B cell (primary cell): ENCODE measurements around the gene PALD1. TPM values are rescaled to one million over a fixed set of nuclear protein-coding genes. Genes with fewer than 3 reads are reported as not detected.
A peak's percentile ranks its signal among the peaks of the same experiment; 100 is the strongest.

ENCODE experiments used
- ATAC-seq: fragments of 200-7000 bp; cut with Tn5 transposase; one replicate; pipeline ENCODE4 v1.10.0; 2021; ENCODE audit warnings: low read depth, mild to moderate bottlenecking, moderate number of reproducible peaks, moderate library complexity
- CTCF ChIA-PET: fragments of 350-600 bp; sonication (Branson Sonifier 250); formaldehyde crosslinking; loops from one replicate; lab custom pipeline; 2021; ENCODE audit warnings: antibody characterized with exemption, inconsistent platforms; lab: Charles Lee
- POLR2A ChIA-PET: fragments of 350-600 bp; sonication (Branson Sonifier 250); formaldehyde crosslinking; loops from one replicate; lab custom pipeline; 2021; ENCODE audit warnings: antibody characterized with exemption; lab: Charles Lee
- DNase-seq: peaks from one replicate; pipeline ENCODE4 v3.0.0; 2013
- H2AFZ ChIP-seq: 2 replicates; pipeline ENCODE4 v1.6.1; 2012; ENCODE audit warnings: mild to moderate bottlenecking, low read depth, low read length; ENCODE audit not compliant: insufficient read depth, poor library complexity, severe bottlenecking
- H3K27ac ChIP-seq, 2 donors: 1 replicate in 1 of 2; 2 replicates in 1 of 2; pipeline ENCODE4 v1.5.1; 2012 to 2013; ENCODE audit warnings: low read length in 2 of 2, mild to moderate bottlenecking in 2 of 2, moderate library complexity in 1 of 2
- H3K27me3 ChIP-seq, 4 experiments: fragments of 200-600 bp in 1 of 4; sonication (generic) in 1 of 4; replicated peaks in 1 of 4; 1 replicate in 2 of 4; 2 replicates in 2 of 4; pipeline versions ENCODE4 v1.6.1 to v1.7.0; 2013 to 2016; ENCODE audit warnings: low read length in 3 of 4, mild to moderate bottlenecking in 2 of 4, mixed read lengths in 1 of 4, moderate library complexity in 1 of 4; ENCODE audit not compliant: insufficient read depth in 4 of 4, control insufficient read depth in 3 of 4; ENCODE audit errors: control extremely low read depth in 1 of 4
- H3K36me3 ChIP-seq, 2 experiments: replicated peaks in 1 of 2; 1 replicate in 1 of 2; 2 replicates in 1 of 2; pipeline versions ENCODE4 v1.6.1 to v1.7.1; 2013; ENCODE audit warnings: low read length in 1 of 2; ENCODE audit not compliant: insufficient read depth in 2 of 2, control insufficient read depth in 1 of 2; ENCODE audit errors: control extremely low read depth in 1 of 2, extremely low read depth in 1 of 2
- H3K4me1 ChIP-seq, 2 donors: fragments of 200-600 bp in 1 of 2; sonication (generic) in 1 of 2; 1 replicate in 1 of 2; 2 replicates in 1 of 2; pipeline versions ENCODE4 v1.5.1 to v1.6.1; 2013 to 2017; ENCODE audit warnings: low read length in 2 of 2; ENCODE audit not compliant: control insufficient read depth in 2 of 2, insufficient read depth in 2 of 2
- H3K4me2 ChIP-seq: replicated peaks from 2 replicates; pipeline ENCODE3; 2012; ENCODE audit warnings: mild to moderate bottlenecking, low read depth, low read length; ENCODE audit not compliant: poor library complexity, severe bottlenecking
- H3K4me3 ChIP-seq, 5 experiments: fragments of 200-600 bp in 1 of 5; sonication (generic) in 1 of 5; 1 replicate in 3 of 5; 2 replicates in 2 of 5; pipeline versions ENCODE4 v1.5.1 to v1.7.0; 2011 to 2016; ENCODE audit warnings: low read length in 4 of 5, mild to moderate bottlenecking in 4 of 5, low read depth in 2 of 5, control low read depth in 1 of 5, moderate library complexity in 1 of 5; ENCODE audit not compliant: insufficient read depth in 1 of 5; ENCODE audit errors: control extremely low read depth in 1 of 5, extremely low read depth in 1 of 5
- H3K79me2 ChIP-seq: fragments of 200-600 bp; sonication (generic); one replicate; pipeline ENCODE4 v1.6.0; 2016; ENCODE audit warnings: low read length; ENCODE audit not compliant: control insufficient read depth, insufficient read depth
- H3K9ac ChIP-seq: fragments of 200-600 bp; sonication (generic); 2 replicates; pipeline ENCODE4 v1.6.1; 2017; ENCODE audit warnings: mild to moderate bottlenecking, low read length, moderate library complexity
- H3K9me3 ChIP-seq, 3 donors: one replicate each; pipeline versions ENCODE4 v1.6.1 to v1.7.1; 2013; ENCODE audit warnings: low read length in 2 of 3; ENCODE audit not compliant: control insufficient read depth in 2 of 3, insufficient read depth in 1 of 3; ENCODE audit errors: control extremely low read depth in 1 of 3
- H4K20me1 ChIP-seq: 2 replicates; pipeline ENCODE4 v1.6.0; 2012; ENCODE audit warnings: mild to moderate bottlenecking, low read length; ENCODE audit not compliant: insufficient read depth, control insufficient read depth, poor library complexity, severe bottlenecking
- H3K27ac Mint-ChIP-seq: one replicate; pipeline ENCODE4 v1.8.0; 2021; ENCODE audit warnings: mixed read lengths
- H3K27me3 Mint-ChIP-seq: one replicate; pipeline ENCODE4 v1.8.0; 2021; ENCODE audit warnings: mixed read lengths
- H3K4me1 Mint-ChIP-seq: one replicate; pipeline ENCODE4 v1.8.0; 2021; ENCODE audit warnings: mixed read lengths
- H3K4me3 Mint-ChIP-seq: one replicate; pipeline ENCODE4 v1.8.0; 2021; ENCODE audit warnings: mixed read lengths
- H3K9me3 Mint-ChIP-seq: one replicate; pipeline ENCODE4 v1.8.0; 2022; ENCODE audit warnings: mixed read lengths; ENCODE audit not compliant: insufficient read depth
- EZH2 ChIP-seq: IDR thresholded peaks from 2 replicates; pipeline ENCODE4 v1.6.1; 2012; ENCODE audit warnings: borderline replicate concordance, low read depth, mild to moderate bottlenecking, moderate library complexity, low read length; ENCODE audit not compliant: insufficient read depth, poor library complexity, severe bottlenecking
- WGBS: methylation state at CpG from one replicate; pipeline ENCODE4 v1.1.5; 2013; ENCODE audit warnings: missing lambda C conversion rate; ENCODE audit not compliant: insufficient coverage; 5-methylcytosine and 5-hydroxymethylcytosine counted together
- intact Hi-C: fragments of 100-400 bp; cut with micrococcal nuclease; formaldehyde crosslinking; loops from one replicate; pipeline ENCODE4 v1.10.0; 2022
- polyA plus RNA-seq: library from polyadenylated mRNA; depleted of rRNA; stranded (reverse); fragments of >200 nt; gene quantifications from 2 replicates; pipeline ENCODE4 v1.2.3, GENCODE V29; 2012
- total RNA-seq, 2 donors: library from RNA; stranded (reverse); fragments of 120-200 nt in 1 of 2; gene quantifications; 1 replicate in 1 of 2; 2 replicates in 1 of 2; pipeline versions ENCODE4 v1.2.3 to v1.2.4, GENCODE V29; 2013 to 2022
- TF ChIP-seq, protein P1 (sequence below): fragments of 200-600 bp; IDR thresholded peaks from one replicate; pipeline ENCODE4 v1.8.0; 2022; ENCODE audit warnings: antibody characterized with exemption, mild to moderate bottlenecking

Gene PALD1
- total and polyA plus RNA-seq, 2 donors (not counting 1 experiment from before 2014, with no cell fraction given) = 2.2 to 2.8 TPM

DNA sequence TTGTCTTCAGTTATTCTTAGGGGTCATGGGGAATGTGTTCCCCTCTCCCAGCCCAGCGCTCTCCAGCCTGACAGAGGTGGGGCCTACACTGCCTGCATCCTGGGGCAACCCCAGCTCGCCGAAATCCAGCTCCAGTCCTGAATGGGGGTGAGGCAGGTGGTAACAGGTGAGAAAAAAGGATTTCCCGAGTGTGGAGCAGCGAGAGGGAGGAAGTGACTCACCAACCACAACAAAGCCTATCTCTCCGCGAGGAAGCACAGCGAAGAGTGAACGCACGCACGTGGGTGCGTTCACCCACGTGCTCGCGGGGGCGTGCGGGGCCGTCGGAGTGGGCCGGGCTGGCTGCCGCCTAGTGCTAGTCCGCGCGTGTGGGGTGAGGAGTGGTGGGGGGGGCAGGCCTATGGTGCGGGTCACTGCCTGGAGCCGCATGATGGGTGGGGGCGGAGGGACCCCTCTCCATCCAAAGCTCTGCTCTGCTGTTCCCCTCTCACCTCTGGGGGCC lies 855 bp upstream of the PALD1 start:
- H3K4me3 Mint-ChIP-seq = peak overlapping the region; percentile 88
- H3K27me3 Mint-ChIP-seq = no peaks in the 10 kb centered on the region
- Histone ChIP-seq H2AFZ (peak overlapping the region; percentile 72), H3K9ac (peak overlapping the region; percentile 72), H3K4me2 (peak overlapping the region; percentile 89), H3K9me3 (no peaks in the 10 kb centered on the region), H4K20me1 (no peaks in the 10 kb centered on the region), H3K4me3 (peak overlapping the region in 4 of 5 experiments; percentile 50 to 64 (median 58)), H3K27me3 (peaks cover 0 to 7% (median 0%) of the 10 kb centered on the region in 4 experiments), H3K79me2 (peaks cover 29% of the 10 kb centered on the region), H3K27ac (peak overlapping the region in 1 of 2 donors; percentile 32), H3K4me1 (peaks cover 40 to 42% of the 10 kb centered on the region in 2 donors), H3K36me3 (no peaks in the 10 kb centered on the region)
- 0% methylated on average over 3 of the region's 27 CpGs for WGBS
- CTCF ChIA-PET = interaction anchor here (1.2 to 4.6 kb wide), 4 partner anchors 13 to 63 kb away, joined by 3 to 25 read pairs (median 4); no protein-coding TSS in a partner anchor
- TF ChIP-seq, protein P1, sequence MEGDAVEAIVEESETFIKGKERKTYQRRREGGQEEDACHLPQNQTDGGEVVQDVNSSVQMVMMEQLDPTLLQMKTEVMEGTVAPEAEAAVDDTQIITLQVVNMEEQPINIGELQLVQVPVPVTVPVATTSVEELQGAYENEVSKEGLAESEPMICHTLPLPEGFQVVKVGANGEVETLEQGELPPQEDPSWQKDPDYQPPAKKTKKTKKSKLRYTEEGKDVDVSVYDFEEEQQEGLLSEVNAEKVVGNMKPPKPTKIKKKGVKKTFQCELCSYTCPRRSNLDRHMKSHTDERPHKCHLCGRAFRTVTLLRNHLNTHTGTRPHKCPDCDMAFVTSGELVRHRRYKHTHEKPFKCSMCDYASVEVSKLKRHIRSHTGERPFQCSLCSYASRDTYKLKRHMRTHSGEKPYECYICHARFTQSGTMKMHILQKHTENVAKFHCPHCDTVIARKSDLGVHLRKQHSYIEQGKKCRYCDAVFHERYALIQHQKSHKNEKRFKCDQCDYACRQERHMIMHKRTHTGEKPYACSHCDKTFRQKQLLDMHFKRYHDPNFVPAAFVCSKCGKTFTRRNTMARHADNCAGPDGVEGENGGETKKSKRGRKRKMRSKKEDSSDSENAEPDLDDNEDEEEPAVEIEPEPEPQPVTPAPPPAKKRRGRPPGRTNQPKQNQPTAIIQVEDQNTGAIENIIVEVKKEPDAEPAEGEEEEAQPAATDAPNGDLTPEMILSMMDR = no peak
- TF ChIP-seq EZH2 = no peak
- peak overlapping the region; percentile 90 for H3K27ac Mint-ChIP-seq
- peak; percentile 80 for DNase-seq
- no peaks in the 10 kb centered on the region for H3K9me3 Mint-ChIP-seq
- POLR2A ChIA-PET = interaction anchor here (0.5 to 1.1 kb wide), 4 partner anchors 10 to 1696 kb away, joined by 3 to 9 read pairs (median 4); partner anchors contain the start of gene EIF4EBP2
- H3K4me1 Mint-ChIP-seq = peaks cover 49% of the 10 kb centered on the region
- ATAC-seq = peak; percentile 62
- intact Hi-C loops = loop anchor here (5.0 kb wide), 2 partner anchors 35 to 70 kb away; no protein-coding TSS in a partner anchor

DNA sequence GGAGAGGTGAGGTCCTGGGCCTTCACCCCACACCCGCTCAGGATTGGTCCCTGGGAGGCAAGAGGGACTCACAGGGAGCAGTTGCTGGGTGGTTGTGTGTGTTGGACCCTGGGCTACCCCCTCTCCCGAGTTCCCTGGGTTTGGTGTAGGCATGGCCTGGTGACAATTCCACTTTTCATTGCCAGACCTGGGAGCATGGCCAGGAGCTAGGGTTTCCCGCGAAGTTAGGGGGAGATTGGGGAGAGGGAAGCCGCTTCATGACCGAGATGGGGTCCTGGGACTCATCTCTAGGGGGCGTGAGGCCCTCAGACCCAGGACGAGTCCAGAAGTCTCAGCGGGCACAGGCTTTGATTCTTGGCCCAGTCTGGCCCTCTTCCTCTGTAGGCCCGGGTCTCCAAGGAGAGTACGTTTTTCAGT lies 606 bp downstream of the PALD1 start:
- Mint-ChIP-seq H3K4me1 (peaks cover 55% of the 10 kb centered on the region), H3K9me3 (no peaks in the 10 kb centered on the region), H3K27me3 (no peaks in the 10 kb centered on the region), H3K4me3 (peak overlapping the region; percentile 88), H3K27ac (peak overlapping the region; percentile 63)
- DNase-seq (peak; percentile 26), ATAC-seq (no peak)
- H3K79me2 ChIP-seq = peaks cover 29% of the 10 kb centered on the region
- TF ChIP-seq, protein P1 = no peak
- TF ChIP-seq EZH2 = no peak
- peaks cover 40 to 42% of the 10 kb centered on the region in 2 donors for H3K4me1 ChIP-seq
- peak overlapping the region in 4 of 5 experiments; percentile 34 to 64 (median 58) for H3K4me3 ChIP-seq
- ChIA-PET CTCF (interaction anchor here (2.0 to 4.6 kb wide), 3 partner anchors 15 to 17 kb away, joined by 5 to 25 read pairs (median 11); no protein-coding TSS in a partner anchor), POLR2A (interaction anchor here (0.8 to 1.0 kb wide), 2 partner anchors 14 to 29 kb away, joined by 3 to 4 read pairs; no protein-coding TSS in a partner anchor)
- H3K4me2 ChIP-seq = peak overlapping the region; percentile 89
- H4K20me1 ChIP-seq = no peaks in the 10 kb centered on the region
- peaks cover 0 to 7% (median 0%) of the 10 kb centered on the region in 4 experiments for H3K27me3 ChIP-seq
- H3K9me3 ChIP-seq = no peaks in the 10 kb centered on the region
- no peaks in the 10 kb centered on the region for H3K36me3 ChIP-seq
- intact Hi-C loops = loop anchor here (5.0 kb wide), 2 partner anchors 33 to 72 kb away; no protein-coding TSS in a partner anchor
- 31% methylated on average over 11 of the region's 11 CpGs for WGBS
- H2AFZ ChIP-seq = peak overlapping the region; percentile 72
- H3K9ac ChIP-seq = peak overlapping the region; percentile 72
- peak overlapping the region in 1 of 2 donors; percentile 59 for H3K27ac ChIP-seq
